DOHH2 (cell line): Measurements from ENCODE around the gene RTF2.
"Not testable (repeated sequence)": the region's sequence is repeated elsewhere in the genome, so short reads cannot be mapped to it uniquely, and the experiment has no call there.

Experiments
- H3F3A ChIP-seq: fragments of 200-600 bp; sonication (generic), shearing (Covaris generic); 2 replicates; pipeline ENCODE4 v1.6.0; 2016; ENCODE audit warnings: antibody characterized with exemption, mild to moderate bottlenecking; ENCODE audit not compliant: control insufficient read depth, insufficient read depth
- H3K27ac ChIP-seq: fragments of 200-600 bp; sonication (generic); 2 replicates; pipeline ENCODE4 v1.5.1; 2014; ENCODE audit warnings: low read depth, mild to moderate bottlenecking, low read length, moderate library complexity
- H3K27me3 ChIP-seq: fragments of 200-600 bp; sonication (generic); 2 replicates; pipeline ENCODE4 v1.6.1; 2014; ENCODE audit warnings: mild to moderate bottlenecking, low read length, mixed read lengths; ENCODE audit not compliant: control insufficient read depth
- H3K36me3 ChIP-seq: fragments of 200-600 bp; sonication (generic); 2 replicates; pipeline ENCODE4 v1.6.1; 2014; ENCODE audit warnings: mild to moderate bottlenecking, low read length, moderate library complexity, mixed read lengths; ENCODE audit not compliant: control insufficient read depth
- H3K4me1 ChIP-seq: fragments of 200-600 bp; sonication (generic); 2 replicates; pipeline ENCODE4 v1.6.1; 2014; ENCODE audit warnings: mild to moderate bottlenecking, low read length, mixed read lengths; ENCODE audit not compliant: control insufficient read depth
- H3K4me2 ChIP-seq: fragments of 200-600 bp; sonication (generic); 2 replicates; pipeline ENCODE4 v1.6.0; 2014; ENCODE audit warnings: mild to moderate bottlenecking, low read length, moderate library complexity
- H3K4me3 ChIP-seq: fragments of 200-600 bp; sonication (generic); 2 replicates; pipeline ENCODE4 v1.5.1; 2014; ENCODE audit warnings: mild to moderate bottlenecking, low read length, mixed read lengths
- H3K79me2 ChIP-seq: fragments of 200-600 bp; sonication (generic); 2 replicates; pipeline ENCODE4 v1.6.1; 2014; ENCODE audit warnings: mild to moderate bottlenecking, low read length, mixed read lengths; ENCODE audit not compliant: control insufficient read depth
- H3K9me2 ChIP-seq: fragments of 200-600 bp; sonication (generic); replicated peaks from 2 replicates; pipeline ENCODE4 v1.6.1; 2014; ENCODE audit warnings: mild to moderate bottlenecking, low read length, mixed read lengths; ENCODE audit not compliant: control insufficient read depth
- H3K9me3 ChIP-seq: fragments of 200-600 bp; sonication (generic); 2 replicates; pipeline ENCODE4 v1.6.1; 2014; ENCODE audit warnings: antibody characterized with exemption, low read length, mixed read lengths; ENCODE audit not compliant: control insufficient read depth, insufficient read depth
- H4K20me1 ChIP-seq: fragments of 200-600 bp; sonication (generic); 2 replicates; pipeline ENCODE4 v1.6.0; 2014; ENCODE audit warnings: low read depth, mild to moderate bottlenecking, antibody characterized with exemption, low read length, moderate library complexity; ENCODE audit not compliant: control insufficient read depth, insufficient read depth
- CTCF ChIP-seq: fragments of 200-600 bp; sonication (generic); IDR thresholded peaks from one replicate; pipeline ENCODE4 v1.5.1; 2014; ENCODE audit warnings: antibody characterized with exemption, mild to moderate bottlenecking, low read depth, low read length; ENCODE audit not compliant: poor library complexity, severe bottlenecking
- EZH2phosphoT487 ChIP-seq: fragments of 200-600 bp; sonication (generic); IDR thresholded peaks from 2 replicates; pipeline ENCODE4 v1.6.1; 2017; ENCODE audit warnings: borderline replicate concordance, mild to moderate bottlenecking, antibody characterized with exemption, low read length, moderate library complexity, mixed read lengths

Gene RTF2

GRCh38 chr20:56522311-56522710 lies 53.9 kb downstream of the RTF2 start:
- Histone ChIP-seq H3K79me2 (no peaks in the 10 kb centered on the region), H3K9me2 (no peaks in the 10 kb centered on the region), H3K4me1 (no peaks in the 10 kb centered on the region), H3K4me2 (no peak overlapping the region), H3K4me3 (no peak overlapping the region), H3K27me3 (no peaks in the 10 kb centered on the region), H4K20me1 (no peaks in the 10 kb centered on the region), H3K9me3 (peaks cover 9% of the 10 kb centered on the region; the same call in 1 of the 2 replicates), H3K27ac (no peak overlapping the region), H3K36me3 (peaks cover 28% of the 10 kb centered on the region), H3F3A (no peaks in the 10 kb centered on the region)
- TF ChIP-seq EZH2phosphoT487 (no peak), CTCF (no peak)

- not testable (repeated sequence) for H3K4me1 ChIP-seq, H3K4me3 ChIP-seq, H3K27me3 ChIP-seq, H3K9me3 ChIP-seq, H3K36me3 ChIP-seq, H3K79me2 ChIP-seq, H3K4me2 ChIP-seq, H4K20me1 ChIP-seq, H3K27ac ChIP-seq, H3K9me2 ChIP-seq, H3F3A ChIP-seq
Observed at GRCh38 chr20:56524444-56524843, 56.0 kb downstream of the RTF2 start, which contains the start of gene FAM209A. Gene FAM209A, plus strand, starts transcription at chr20:56524744. Its CDS starts 65 bp downstream, at chr20:56524809.

GRCh38 chr20:56527521-56527920 lies 59.1 kb downstream of the RTF2 start:
- no peaks in the 10 kb centered on the region for H3F3A ChIP-seq
- TF ChIP-seq CTCF: no peak
- no peak for TF ChIP-seq EZH2phosphoT487
- no peaks in the 10 kb centered on the region for H3K9me2 ChIP-seq
- no peak overlapping the region for H3K4me2 ChIP-seq
- H3K27ac ChIP-seq: no peak overlapping the region
- no peaks in the 10 kb centered on the region for H3K79me2 ChIP-seq
- H3K9me3 ChIP-seq: no peaks in the 10 kb centered on the region
- no peaks in the 10 kb centered on the region for H3K4me1 ChIP-seq
- H3K36me3 ChIP-seq: no peaks in the 10 kb centered on the region
- no peaks in the 10 kb centered on the region for H3K27me3 ChIP-seq
- H4K20me1 ChIP-seq: no peaks in the 10 kb centered on the region
- H3K4me3 ChIP-seq: no peak overlapping the region

GRCh38 chr20:56532946-56533345 lies 64.5 kb downstream of the RTF2 start, which contains the start of gene FAM209B:
Gene FAM209B, plus strand, starts transcription at chr20:56533246. Its CDS starts 96 bp downstream, at chr20:56533342.
- not testable (repeated sequence) for H3K4me1 ChIP-seq, H3K4me2 ChIP-seq, H3K9me3 ChIP-seq, H3F3A ChIP-seq, H3K9me2 ChIP-seq, H3K79me2 ChIP-seq, H3K4me3 ChIP-seq, H3K27me3 ChIP-seq, H4K20me1 ChIP-seq, H3K27ac ChIP-seq, H3K36me3 ChIP-seq
